Body of pancreas (tissue), 4 donors: ENCODE results near the gene PTPRD.

Experiments
- CTCF ChIP-seq, 7 experiments: fragments of 450-650 bp in 4 of 7; fragments of 200-600 bp in 3 of 7; sonication (generic) in 3 of 7; IDR thresholded peaks; one replicate each; pipeline ENCODE4 v1.5.1; 2016 to 2019; ENCODE audit warnings: antibody characterized with exemption in 7 of 7
- POLR2A ChIP-seq, 3 donors: fragments of 450-650 bp; IDR thresholded peaks; one replicate each; pipeline ENCODE4 v1.6.1; 2016; ENCODE audit warnings: antibody characterized with exemption in 3 of 3, mild to moderate bottlenecking in 2 of 3

GRCh38 chr9:8703904-8704303, 1908.9 kb downstream of the PTPRD start:
- TF ChIP-seq POLR2A (IDR thresholded peaks at IDR 0.05): no peak
- TF ChIP-seq CTCF (IDR thresholded peaks at IDR 0.05): no peak
